Neural cell (in vitro differentiated cells): ENCODE data around the gene DPF1. TPM values are rescaled to one million over a fixed set of nuclear protein-coding genes. Genes with fewer than 3 reads are reported as not detected.

Experiments used
- H2AFZ ChIP-seq: fragments of 200-600, 300-800 bp; sonication (generic), shearing (Covaris generic); 2 replicates; pipeline ENCODE4 v1.6.0; 2014; ENCODE audit warnings: low read depth, mild to moderate bottlenecking, antibody characterized with exemption, low read length, moderate library complexity
- H3F3A ChIP-seq: fragments of 200-600 bp; shearing (Covaris generic); 2 replicates; pipeline ENCODE4 v1.6.1; 2016; ENCODE audit warnings: mild to moderate bottlenecking, moderate library complexity, mixed read lengths, antibody characterized with exemption, low read length; ENCODE audit not compliant: insufficient read depth, poor library complexity, severe bottlenecking
- H3K27ac ChIP-seq: fragments of 200-600, 300-800 bp; sonication (generic), shearing (Covaris generic); 2 replicates; pipeline ENCODE4 v1.5.1; 2014; ENCODE audit warnings: mild to moderate bottlenecking, low read length, moderate library complexity
- H3K27me3 ChIP-seq: fragments of 300-800, 200-600 bp; sonication (generic), shearing (Covaris generic); 2 replicates; pipeline ENCODE4 v1.6.0; 2014; ENCODE audit warnings: mild to moderate bottlenecking, low read depth, low read length, moderate library complexity; ENCODE audit not compliant: insufficient read depth
- H3K36me3 ChIP-seq: fragments of 300-800, 200-600 bp; sonication (generic), shearing (Covaris generic); 2 replicates; pipeline ENCODE4 v1.5.1; 2014; ENCODE audit warnings: mild to moderate bottlenecking, antibody characterized with exemption, low read length, moderate library complexity; ENCODE audit not compliant: insufficient read depth
- H3K4me2 ChIP-seq: fragments of 300-800, 200-600 bp; sonication (generic), shearing (Covaris generic); 2 replicates; pipeline ENCODE4 v1.6.0; 2014; ENCODE audit warnings: mild to moderate bottlenecking, low read length
- H3K4me3 ChIP-seq: fragments of 300-800, 200-600 bp; sonication (generic), shearing (Covaris generic); 2 replicates; pipeline ENCODE4 v1.5.1; 2014; ENCODE audit warnings: mild to moderate bottlenecking, low read length, moderate library complexity
- H3K79me2 ChIP-seq: fragments of 200-600 bp; shearing (Covaris generic); replicated peaks from 2 replicates; pipeline ENCODE4 v1.6.0; 2014; ENCODE audit warnings: mild to moderate bottlenecking, low read length, moderate library complexity; ENCODE audit not compliant: insufficient read depth
- H3K9ac ChIP-seq: fragments of 300-800, 200-600 bp; sonication (generic), shearing (Covaris generic); 2 replicates; pipeline ENCODE4 v1.6.1; 2016; ENCODE audit warnings: mild to moderate bottlenecking, low read length, mixed read lengths
- H3K9me2 ChIP-seq: fragments of 200-600 bp; shearing (Covaris generic); 2 replicates; pipeline ENCODE4 v1.6.1; 2016; ENCODE audit warnings: mild to moderate bottlenecking, low read length, mixed read lengths; ENCODE audit not compliant: insufficient read depth
- H3K9me3 ChIP-seq: fragments of 200-600, 300-800 bp; sonication (generic), shearing (Covaris generic); 2 replicates; pipeline ENCODE4 v1.6.1; 2016; ENCODE audit warnings: mild to moderate bottlenecking, mixed run types, low read length, moderate library complexity, mixed read lengths
- H4K20me1 ChIP-seq: fragments of 200-600 bp; shearing (Covaris generic); 2 replicates; pipeline ENCODE4 v1.6.1; 2016; ENCODE audit warnings: mild to moderate bottlenecking, mixed run types; ENCODE audit not compliant: insufficient read depth
- CTCF ChIP-seq: fragments of 450-650 bp; IDR thresholded peaks from 2 replicates; pipeline ENCODE4 v1.5.1; 2014; ENCODE audit warnings: antibody characterized with exemption, mild to moderate bottlenecking, moderate library complexity; ENCODE audit not compliant: poor library complexity, severe bottlenecking
- EP300 ChIP-seq: fragments of 450-650 bp; conservative IDR thresholded peaks from 2 replicates; pipeline ENCODE4 v1.6.1; 2014; ENCODE audit warnings: antibody characterized with exemption, mild to moderate bottlenecking, moderate library complexity; ENCODE audit not compliant: poor library complexity, severe bottlenecking
- EZH2 ChIP-seq: fragments of 200-600, 300-800 bp; shearing (Covaris generic), sonication (generic); IDR thresholded peaks from 2 replicates; pipeline ENCODE4 v1.6.1; 2014; ENCODE audit warnings: antibody characterized with exemption, low read length, borderline replicate concordance, mild to moderate bottlenecking; ENCODE audit not compliant: insufficient read depth, poor library complexity, severe bottlenecking
- MXI1 ChIP-seq: fragments of 450-650 bp; conservative IDR thresholded peaks from 2 replicates; pipeline ENCODE4 v1.6.1; 2014; ENCODE audit warnings: antibody characterized with exemption, mild to moderate bottlenecking; ENCODE audit not compliant: poor library complexity, severe bottlenecking
- POLR2AphosphoS5 ChIP-seq: IDR thresholded peaks from 2 replicates; pipeline ENCODE4 v1.6.1; 2012
- RAD21 ChIP-seq: fragments of 450-650 bp; conservative IDR thresholded peaks from 2 replicates; pipeline ENCODE4 v1.6.1; 2014; ENCODE audit warnings: antibody characterized with exemption, mild to moderate bottlenecking, moderate library complexity
- REST ChIP-seq: IDR thresholded peaks from 2 replicates; pipeline ENCODE4 v1.6.1; 2012; ENCODE audit warnings: borderline replicate concordance
- SMC3 ChIP-seq: fragments of 450-650 bp; conservative IDR thresholded peaks from 2 replicates; pipeline ENCODE4 v1.6.1; 2014; ENCODE audit warnings: antibody characterized with exemption, mild to moderate bottlenecking, moderate library complexity; ENCODE audit not compliant: poor library complexity
- TAF1 ChIP-seq: IDR thresholded peaks from 2 replicates; pipeline ENCODE4 v1.6.1; 2012; ENCODE audit warnings: low read depth
- polyA plus RNA-seq: library from polyadenylated mRNA; depleted of rRNA; stranded (reverse); fragments of >200 nt; gene quantifications from 2 replicates; pipeline ENCODE4 v1.2.3, GENCODE V29; 2014

Gene DPF1
- polyA plus RNA-seq, 1 donor from 2014 or later, result 118 TPM

- Histone ChIP-seq H3K79me2 (no peaks in the 10 kb centered on the region), H3K27ac (no peak overlapping the region), H3K4me3 (no peak overlapping the region), H3K27me3 (no peaks in the 10 kb centered on the region), H3K4me2 (no peak overlapping the region), H3K9ac (no peak overlapping the region), H3K9me2 (no peaks in the 10 kb centered on the region), H3K9me3 (no peaks in the 10 kb centered on the region), H3K36me3 (no peaks in the 10 kb centered on the region), H4K20me1 (no peaks in the 10 kb centered on the region), H3F3A (no peaks in the 10 kb centered on the region), H2AFZ (no peak overlapping the region)
- TF ChIP-seq REST (no peak), EZH2 (no peak), POLR2AphosphoS5 (no peak), RAD21 (no peak), MXI1 (no peak), EP300 (no peak), CTCF (no peak), TAF1 (no peak), SMC3 (no peak)
Measured at GRCh38 chr19:38168637-38169036, 55.4 kb downstream of the DPF1 start.

GRCh38 chr19:38165335-38165734 lies 58.7 kb downstream of the DPF1 start:
- Histone ChIP-seq H3F3A (no peaks in the 10 kb centered on the region), H3K4me2 (no peak overlapping the region), H3K27ac (no peak overlapping the region), H3K36me3 (no peaks in the 10 kb centered on the region), H4K20me1 (no peaks in the 10 kb centered on the region), H3K9me2 (no peaks in the 10 kb centered on the region), H2AFZ (no peak overlapping the region), H3K79me2 (no peaks in the 10 kb centered on the region), H3K4me3 (no peak overlapping the region), H3K9ac (no peak overlapping the region), H3K27me3 (no peaks in the 10 kb centered on the region), H3K9me3 (peaks cover 4% of the 10 kb centered on the region)
- no peak for TF ChIP-seq POLR2AphosphoS5
- no peak for TF ChIP-seq CTCF
- TF ChIP-seq REST, result no peak
- TF ChIP-seq EP300, result no peak
- no peak for TF ChIP-seq SMC3
- no peak for TF ChIP-seq RAD21
- TF ChIP-seq TAF1, result no peak
